HG03469 (cell line): ENCODE results near the gene RMND5B.
"Not testable (repeated sequence)": the region's sequence is repeated elsewhere in the genome, so short reads cannot be mapped to it uniquely, and the experiment has no call there.

Experiments
- ATAC-seq: cut with Tn5 transposase; IDR thresholded peaks from one replicate; pipeline ENCODE4 v1.9.1; 2021; ENCODE audit warnings: mild to moderate bottlenecking, moderate library complexity, moderate number of reproducible peaks; ENCODE audit not compliant: unreplicated experiment

RMND5B gene

GRCh38 chr5:178113841-178114324 lies 16.9 kb upstream of the RMND5B start:
- no peak for ATAC-seq

DNA sequence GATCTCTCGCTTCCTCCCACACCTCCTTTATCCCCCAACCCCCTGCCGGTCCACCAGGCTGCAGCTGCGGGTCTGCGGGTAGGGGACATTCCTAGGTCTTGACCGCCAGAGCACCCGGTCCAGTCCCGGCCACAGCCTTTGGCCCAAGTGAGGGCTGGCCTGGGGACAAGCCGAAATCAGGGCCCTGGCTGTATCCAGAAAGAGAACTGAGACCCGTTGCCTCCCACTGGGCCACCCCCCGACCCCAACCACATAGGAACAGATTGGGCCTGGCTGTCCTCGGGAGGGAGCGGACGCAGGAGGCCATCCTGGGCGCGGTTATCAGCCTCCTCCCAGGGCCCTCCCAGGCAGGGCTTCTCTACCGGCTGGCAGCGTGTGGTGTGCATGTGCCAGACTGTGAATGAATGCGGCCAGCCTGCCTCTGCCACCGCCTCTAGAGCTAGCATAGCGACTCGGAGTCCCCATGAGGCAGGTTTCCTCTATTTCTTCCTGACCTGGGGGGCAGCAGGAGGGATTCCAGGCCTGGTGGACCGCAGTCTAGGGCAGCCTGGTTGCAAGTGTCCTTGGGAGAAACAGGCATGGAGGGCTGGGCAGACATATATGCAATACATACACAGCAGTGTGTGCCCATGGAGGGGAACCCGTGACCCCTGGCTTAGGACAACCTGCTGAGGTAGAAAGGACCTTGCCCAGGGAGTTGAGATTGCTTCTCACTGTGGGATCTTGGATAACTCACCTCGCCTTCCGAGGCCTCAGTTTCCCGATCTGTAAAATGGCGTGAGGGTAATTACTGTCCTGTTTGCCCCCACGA lies 16.3 kb upstream of the RMND5B start:
- no peak for ATAC-seq

GRCh38 chr5:178115136-178115813 lies 15.5 kb upstream of the RMND5B start:
- ATAC-seq: no peak

DNA sequence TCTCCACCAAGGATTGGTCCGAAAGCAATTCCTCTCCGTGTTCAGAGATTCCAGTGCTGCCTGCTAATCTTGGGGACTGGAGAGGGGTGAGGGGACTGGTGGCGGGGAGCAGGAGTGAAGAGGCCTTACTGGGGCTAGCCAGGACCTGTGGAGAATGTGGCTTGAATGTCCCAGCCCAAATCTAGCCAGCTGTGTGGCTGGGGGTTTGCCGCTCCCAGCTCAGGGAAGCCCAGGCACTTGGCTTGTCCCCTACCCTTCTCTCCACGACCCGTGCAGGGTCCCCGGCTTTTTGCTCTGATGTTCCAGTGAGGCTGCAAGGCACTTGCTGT lies 15.0 kb upstream of the RMND5B start:
- no peak for ATAC-seq

GRCh38 chr5:178116143-178116885 lies 14.5 kb upstream of the RMND5B start:
- ATAC-seq: peak; percentile 29

GRCh38 chr5:178117923-178118701 lies 12.7 kb upstream of the RMND5B start:
- ATAC-seq: no peak

DNA sequence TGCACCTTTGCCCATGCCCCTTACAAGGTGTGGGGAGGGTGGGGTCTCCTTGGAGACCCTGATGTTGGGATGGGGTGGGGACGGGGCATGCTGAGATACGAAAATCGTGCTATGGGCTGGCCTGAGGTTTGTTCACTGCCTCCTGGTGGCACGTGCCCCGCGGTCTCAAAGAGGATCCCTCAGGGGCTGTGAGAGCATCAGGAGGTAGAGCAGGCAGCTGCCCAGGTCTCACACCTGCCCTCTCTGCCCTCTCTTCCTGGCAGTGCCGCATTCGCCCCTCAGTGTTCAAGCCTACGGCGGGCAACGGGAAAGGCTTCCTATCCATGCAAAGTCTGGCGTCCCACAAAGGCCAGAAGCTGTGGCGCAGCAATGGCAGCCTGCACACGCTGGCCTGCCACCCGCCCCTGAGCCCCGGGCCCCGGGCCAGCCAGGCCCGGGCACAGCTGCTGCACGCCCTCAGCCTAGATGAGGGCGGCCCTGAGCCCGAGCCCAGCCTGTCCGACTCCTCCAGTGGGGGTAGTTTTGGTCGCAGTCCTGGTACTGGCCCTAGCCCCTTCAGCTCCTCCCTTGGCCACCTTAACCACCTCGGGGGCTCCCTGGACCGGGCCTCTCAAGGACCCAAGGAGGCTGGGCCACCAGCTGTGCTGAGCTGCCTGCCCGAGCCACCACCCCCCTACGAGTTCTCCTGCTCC lies 10.8 kb upstream of the RMND5B start:
- no peak for ATAC-seq

- peak; percentile 55 for ATAC-seq
Measured at GRCh38 chr5:178120607-178121357, 10.0 kb upstream of the RMND5B start.

- no peak for ATAC-seq
Measured at GRCh38 chr5:178121391-178122276, 9.2 kb upstream of the RMND5B start.

DNA sequence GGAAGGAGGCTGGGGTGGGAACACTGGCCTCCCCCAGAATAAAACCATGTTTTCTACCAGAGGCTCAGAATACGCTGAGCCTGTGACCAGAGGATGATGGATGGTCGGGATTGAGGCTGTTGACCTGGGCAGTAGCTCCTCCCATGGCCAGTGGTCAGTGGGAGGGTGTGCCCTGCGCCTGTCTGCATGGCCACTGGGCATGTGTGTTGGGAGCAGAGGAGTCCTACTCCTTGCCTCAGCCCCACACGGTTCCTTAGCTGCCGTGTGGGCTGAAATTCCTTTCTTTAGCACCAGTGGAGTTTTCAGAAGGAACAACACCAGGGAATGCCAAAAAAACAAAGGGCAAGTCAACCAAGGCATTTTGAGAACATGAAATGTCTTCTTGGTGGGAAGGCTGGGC lies 8.5 kb upstream of the RMND5B start:
- no peak for ATAC-seq

DNA sequence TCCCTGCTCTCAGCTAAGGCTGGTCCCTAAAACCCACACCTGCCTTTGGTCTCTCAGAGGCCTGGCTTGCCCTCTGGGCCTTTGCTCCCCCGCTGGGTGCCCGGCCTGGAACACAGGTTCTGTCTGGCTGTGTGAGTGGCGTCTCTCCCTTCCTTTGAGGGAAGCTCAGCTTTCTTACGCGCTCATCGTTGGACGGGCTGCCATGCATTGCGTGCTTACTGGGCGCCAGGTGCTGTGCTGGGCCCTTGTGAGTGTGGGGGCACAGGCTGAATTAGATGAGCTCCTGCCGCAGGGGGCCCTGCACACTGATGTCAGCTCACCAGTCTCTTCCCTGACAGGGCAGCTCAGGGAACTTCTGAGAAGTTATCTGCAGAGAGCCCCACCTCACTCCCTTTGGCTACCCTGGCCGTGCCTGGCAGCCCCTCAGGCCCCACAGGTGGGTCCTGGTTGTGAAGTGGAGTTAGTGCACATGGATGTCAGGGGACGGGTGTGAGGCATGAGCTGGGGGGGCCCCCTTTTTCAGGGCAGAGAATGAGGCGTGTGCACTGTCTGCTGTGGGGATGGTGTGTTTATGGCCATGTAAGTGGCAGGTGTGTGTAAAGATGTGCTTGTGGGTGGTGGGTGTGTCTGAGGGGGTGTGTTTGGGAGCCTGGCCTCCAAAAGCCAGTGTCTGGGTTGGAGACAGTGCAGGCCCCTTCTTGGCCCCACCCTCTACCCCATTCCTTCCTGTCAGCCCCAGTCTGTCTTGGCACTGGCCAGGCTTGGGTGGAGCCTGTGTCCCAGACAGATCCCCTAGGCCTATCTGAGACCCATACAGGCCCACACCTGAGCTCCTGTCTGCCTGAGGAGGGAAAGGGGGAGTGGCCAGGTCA lies 7.5 kb upstream of the RMND5B start:
- ATAC-seq: no peak

DNA sequence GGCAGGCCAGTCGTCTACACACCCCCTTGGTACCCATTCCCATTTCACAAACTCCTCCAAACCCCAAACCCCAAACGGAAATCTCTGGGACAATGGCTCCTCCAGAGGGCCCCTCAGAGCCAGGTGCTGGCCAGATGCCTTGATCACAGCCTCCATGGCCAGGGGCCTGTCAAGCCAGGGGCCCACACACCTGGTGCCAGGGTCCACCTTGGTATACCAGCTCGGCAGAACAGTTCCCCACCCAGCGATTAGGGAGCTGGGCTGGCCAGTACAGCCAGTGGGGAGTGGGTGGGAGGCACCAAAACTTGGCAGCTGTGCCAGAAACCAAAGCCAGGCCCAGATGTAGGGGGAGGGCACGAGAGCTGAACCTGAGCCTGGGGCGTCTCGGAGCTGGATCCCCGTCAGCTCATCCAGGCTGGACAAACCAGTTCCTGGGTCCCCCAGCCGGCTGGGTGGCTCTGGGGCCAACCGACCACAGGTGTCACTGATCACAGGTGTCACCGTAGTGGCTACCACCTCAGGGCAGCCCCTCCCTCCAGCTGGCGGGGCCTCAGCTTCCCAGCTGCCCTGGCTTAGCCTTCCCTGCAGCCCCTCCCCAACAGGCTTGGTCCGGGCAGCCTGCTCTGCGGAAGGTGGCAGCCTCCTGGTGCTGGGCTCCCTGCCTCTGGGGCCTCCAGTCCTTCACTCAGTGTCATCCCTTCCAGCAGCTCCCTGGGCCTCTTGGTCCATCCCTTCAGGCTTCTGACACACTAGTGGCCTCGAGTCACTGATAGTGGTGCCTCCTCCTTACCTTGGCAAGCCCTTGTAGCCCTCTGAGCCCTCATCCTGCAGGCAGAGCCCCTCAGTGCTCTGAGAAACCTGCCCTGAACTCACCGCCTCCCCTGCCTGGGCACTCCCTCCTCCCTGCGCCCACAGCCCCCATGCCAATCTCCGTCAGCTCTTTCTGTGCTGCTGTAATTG lies 6.6 kb upstream of the RMND5B start:
- ATAC-seq: no peak

- no peak for ATAC-seq
Measured at GRCh38 chr5:178125253-178125906, 5.4 kb upstream of the RMND5B start.

DNA sequence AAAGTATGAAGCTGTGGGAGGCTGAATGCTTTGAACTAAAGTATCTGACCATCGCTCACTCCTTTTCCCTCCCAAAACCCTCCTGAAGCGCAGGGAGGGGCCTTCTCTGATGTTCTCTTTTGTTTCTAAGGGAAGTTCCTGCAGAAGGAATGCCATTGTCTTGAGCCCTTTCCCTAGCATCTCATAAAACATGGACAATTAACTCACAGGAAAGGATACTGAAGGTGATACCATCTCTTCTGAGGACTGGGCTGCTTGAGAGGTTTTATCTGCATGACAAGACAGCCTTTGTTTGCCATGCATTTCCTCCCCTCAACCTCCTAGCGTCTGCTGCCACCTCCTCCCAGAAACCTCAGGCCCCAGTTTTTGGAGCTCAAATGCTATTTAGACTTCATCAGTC lies 4.3 kb upstream of the RMND5B start:
- no peak for ATAC-seq

DNA sequence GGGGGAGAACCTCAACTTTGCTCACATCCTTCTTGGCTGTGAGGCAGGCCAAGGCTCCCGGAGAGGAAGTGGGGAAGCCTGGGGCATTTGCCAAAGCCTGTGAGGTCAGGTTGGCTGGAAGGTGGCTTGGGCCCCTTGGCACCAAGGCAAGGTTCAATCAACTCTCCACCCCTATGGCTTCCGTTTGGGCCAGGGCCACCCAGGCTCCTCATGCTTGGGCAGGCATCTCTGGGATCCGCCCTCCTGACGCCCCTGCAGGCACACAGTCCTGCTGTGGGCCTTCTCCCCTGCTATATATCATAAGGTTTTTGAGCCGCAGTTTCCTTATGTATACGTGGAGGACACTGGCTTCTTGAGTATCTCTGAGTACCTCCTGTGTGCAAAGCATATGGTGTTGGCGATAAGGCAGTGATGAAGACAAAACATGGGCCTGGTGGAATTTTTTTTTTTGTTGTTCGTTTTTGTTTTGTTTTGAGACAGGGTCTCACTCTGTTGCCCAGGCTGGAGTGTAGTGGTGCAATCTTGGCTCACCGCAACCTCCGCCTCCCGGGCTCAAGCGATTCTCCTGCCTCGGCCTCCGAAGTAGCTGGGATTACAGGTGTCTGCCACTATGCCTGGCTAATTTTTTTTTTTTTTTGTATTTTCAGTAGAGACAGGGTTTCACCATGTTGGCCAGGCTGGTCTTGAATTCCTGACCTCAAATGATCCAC lies 3.4 kb upstream of the RMND5B start:
- not testable (repeated sequence) for ATAC-seq
